ENCODE results near the gene PTPN7.
"Not testable (repeated sequence)": the region's sequence is repeated elsewhere in the genome, so short reads cannot be mapped to it uniquely, and the experiment has no call there.

PTPN7 gene

GRCh38 chr1:202171292-202172014 is 11.1 kb upstream of the PTPN7 start:
- H3K4me3 ChIP-seq (ENCODE audit: insufficient read length, low read depth): no peak overlapping the region
- peaks cover 3% of the 10 kb centered on the region for H3K27me3 ChIP-seq (ENCODE audit: insufficient read depth, insufficient read length)
- no peak overlapping the region for H3K9ac ChIP-seq (ENCODE audit: insufficient read length, low read depth)
- H3K4me1 ChIP-seq (ENCODE audit: insufficient read depth, insufficient read length): peaks cover 30% of the 10 kb centered on the region
- no peak for TF ChIP-seq SUZ12 (IDR thresholded peaks at IDR 0.05; ENCODE audit: extremely low read depth, insufficient read depth, insufficient read length)
- no peak for TF ChIP-seq YY1 (IDR thresholded peaks at IDR 0.05; ENCODE audit: insufficient read depth, insufficient read length)
- TF ChIP-seq ZNF274 (IDR thresholded peaks at IDR 0.05; ENCODE audit: low read depth, low read length): no peak
- no peak for DNase-seq (ENCODE audit: low read depth, low spot score)
- no peaks in the 10 kb centered on the region for H3K9me3 ChIP-seq (ENCODE audit: insufficient read depth, low read length)
- H3K36me3 ChIP-seq (ENCODE audit: insufficient read depth, insufficient read length, low read length): no peaks in the 10 kb centered on the region

- Histone ChIP-seq H3K9me3 (ENCODE audit: insufficient read depth, low read length) (no peaks in the 10 kb centered on the region), H3K36me3 (ENCODE audit: insufficient read depth, insufficient read length, low read length) (no peaks in the 10 kb centered on the region), H3K9ac (ENCODE audit: insufficient read length, low read depth) (no peak overlapping the region), H3K27me3 (ENCODE audit: insufficient read depth, insufficient read length) (peaks cover 3% of the 10 kb centered on the region), H3K4me1 (ENCODE audit: insufficient read depth, insufficient read length) (peaks cover 34% of the 10 kb centered on the region), H3K4me3 (ENCODE audit: insufficient read length, low read depth) (no peak overlapping the region)
- DNase-seq (ENCODE audit: low read depth, low spot score): no peak
- TF ChIP-seq ZNF274 (IDR thresholded peaks at IDR 0.05; ENCODE audit: low read depth, low read length): no peak
- no peak for TF ChIP-seq YY1 (IDR thresholded peaks at IDR 0.05; ENCODE audit: insufficient read depth, insufficient read length)
- no peak for TF ChIP-seq SUZ12 (IDR thresholded peaks at IDR 0.05; ENCODE audit: extremely low read depth, insufficient read depth, insufficient read length)
Measured at GRCh38 chr1:202170726-202171125, 10.3 kb upstream of the PTPN7 start.

- DNase-seq (ENCODE audit: low read depth, low spot score): no peak
- Histone ChIP-seq H3K36me3 (ENCODE audit: insufficient read depth, insufficient read length, low read length) (no peaks in the 10 kb centered on the region), H3K27me3 (ENCODE audit: insufficient read depth, insufficient read length) (peaks cover 3% of the 10 kb centered on the region), H3K4me3 (ENCODE audit: insufficient read length, low read depth) (no peak overlapping the region), H3K9ac (ENCODE audit: insufficient read length, low read depth) (no peak overlapping the region), H3K4me1 (ENCODE audit: insufficient read depth, insufficient read length) (peaks cover 34% of the 10 kb centered on the region), H3K9me3 (ENCODE audit: insufficient read depth, low read length) (no peaks in the 10 kb centered on the region)
- TF ChIP-seq ZNF274 (IDR thresholded peaks at IDR 0.05; ENCODE audit: low read depth, low read length) (no peak), SUZ12 (IDR thresholded peaks at IDR 0.05; ENCODE audit: extremely low read depth, insufficient read depth, insufficient read length) (no peak), YY1 (IDR thresholded peaks at IDR 0.05; ENCODE audit: insufficient read depth, insufficient read length) (no peak)
Measured at GRCh38 chr1:202168861-202169260, 8.5 kb upstream of the PTPN7 start.

- no peak overlapping the region for H3K9ac ChIP-seq (ENCODE audit: insufficient read length, low read depth)
- peaks cover 3% of the 10 kb centered on the region for H3K27me3 ChIP-seq (ENCODE audit: insufficient read depth, insufficient read length)
- H3K9me3 ChIP-seq (ENCODE audit: insufficient read depth, low read length): no peaks in the 10 kb centered on the region
- peaks cover 44% of the 10 kb centered on the region for H3K4me1 ChIP-seq (ENCODE audit: insufficient read depth, insufficient read length)
- no peak for DNase-seq (ENCODE audit: low read depth, low spot score)
- TF ChIP-seq YY1 (IDR thresholded peaks at IDR 0.05; ENCODE audit: insufficient read depth, insufficient read length) (no peak), SUZ12 (IDR thresholded peaks at IDR 0.05; ENCODE audit: extremely low read depth, insufficient read depth, insufficient read length) (no peak), ZNF274 (IDR thresholded peaks at IDR 0.05; ENCODE audit: low read depth, low read length) (no peak)
- no peaks in the 10 kb centered on the region for H3K36me3 ChIP-seq (ENCODE audit: insufficient read depth, insufficient read length, low read length)
- H3K4me3 ChIP-seq (ENCODE audit: insufficient read length, low read depth): no peak overlapping the region
Measured at GRCh38 chr1:202167708-202168415, 7.5 kb upstream of the PTPN7 start.

- not testable (repeated sequence) for DNase-seq (ENCODE audit: low read depth, low spot score); H3K9ac ChIP-seq (ENCODE audit: insufficient read length, low read depth); H3K9me3 ChIP-seq (ENCODE audit: insufficient read depth, low read length); H3K27me3 ChIP-seq (ENCODE audit: insufficient read depth, insufficient read length); H3K36me3 ChIP-seq (ENCODE audit: insufficient read depth, insufficient read length, low read length); H3K4me3 ChIP-seq (ENCODE audit: insufficient read length, low read depth)
- peaks cover 52% of the 10 kb centered on the region for H3K4me1 ChIP-seq (ENCODE audit: insufficient read depth, insufficient read length)
Measured at GRCh38 chr1:202167054-202167453, 6.7 kb upstream of the PTPN7 start.

- no peaks in the 10 kb centered on the region for H3K9me3 ChIP-seq (ENCODE audit: insufficient read depth, low read length)
- peaks cover 3% of the 10 kb centered on the region for H3K27me3 ChIP-seq (ENCODE audit: insufficient read depth, insufficient read length)
- no peak for TF ChIP-seq YY1 (IDR thresholded peaks at IDR 0.05; ENCODE audit: insufficient read depth, insufficient read length)
- TF ChIP-seq SUZ12 (IDR thresholded peaks at IDR 0.05; ENCODE audit: extremely low read depth, insufficient read depth, insufficient read length): no peak
- TF ChIP-seq ZNF274 (IDR thresholded peaks at IDR 0.05; ENCODE audit: low read depth, low read length): no peak
- DNase-seq (ENCODE audit: low read depth, low spot score): no peak
- H3K36me3 ChIP-seq (ENCODE audit: insufficient read depth, insufficient read length, low read length): no peaks in the 10 kb centered on the region
- H3K4me3 ChIP-seq (ENCODE audit: insufficient read length, low read depth): no peak overlapping the region
- peaks cover 59% of the 10 kb centered on the region for H3K4me1 ChIP-seq (ENCODE audit: insufficient read depth, insufficient read length)
- H3K9ac ChIP-seq (ENCODE audit: insufficient read length, low read depth): peak overlapping the region; percentile 53
Measured at GRCh38 chr1:202165942-202166843, 5.8 kb upstream of the PTPN7 start.

Measured in NT2/D1 (cell line).